Measurements from ENCODE around the gene TIPARP.

The TIPARP gene

DNA sequence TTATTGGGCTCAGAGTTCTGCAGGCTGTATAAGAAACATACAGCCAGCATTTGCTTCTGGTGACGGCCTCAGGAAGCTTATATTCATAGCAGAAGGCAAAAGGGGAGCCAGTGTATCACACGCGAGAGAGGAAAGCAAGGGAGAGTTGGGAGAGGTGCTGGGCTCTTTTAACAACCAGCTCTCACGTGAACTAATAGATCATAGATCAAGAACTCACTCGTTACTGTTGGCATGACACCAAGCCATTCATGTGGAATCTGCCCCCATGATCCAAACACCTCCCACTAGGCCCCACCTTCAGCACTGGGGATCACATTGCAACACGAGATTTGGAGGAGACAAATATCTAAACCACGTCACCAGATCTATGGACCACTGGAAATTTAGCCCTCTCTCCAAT is 70.2 kb downstream of the TIPARP start:
- H3K4me3 ChIP-seq (ENCODE audit: low read depth, low read length), result no peak overlapping the region
- no peak overlapping the region for H3K9ac ChIP-seq (ENCODE audit: low read length)
- no peak overlapping the region for H3K27ac ChIP-seq (ENCODE audit: low read depth, low read length)
- H3K36me3 ChIP-seq (ENCODE audit: control insufficient read depth, insufficient read depth, low read length), result no peaks in the 10 kb centered on the region
- peaks cover 8% of the 10 kb centered on the region; the same call in 1 of the 2 replicates for H3K4me1 ChIP-seq (ENCODE audit: control insufficient read depth, insufficient read depth, low read length)
- peaks cover 9% of the 10 kb centered on the region; the same call in 1 of the 2 replicates for H3K9me3 ChIP-seq (ENCODE audit: control insufficient read depth, insufficient read depth, low read depth, low read length)
- H3K27me3 ChIP-seq (ENCODE audit: control insufficient read depth, insufficient read depth, low read length), result no peaks in the 10 kb centered on the region

DNA sequence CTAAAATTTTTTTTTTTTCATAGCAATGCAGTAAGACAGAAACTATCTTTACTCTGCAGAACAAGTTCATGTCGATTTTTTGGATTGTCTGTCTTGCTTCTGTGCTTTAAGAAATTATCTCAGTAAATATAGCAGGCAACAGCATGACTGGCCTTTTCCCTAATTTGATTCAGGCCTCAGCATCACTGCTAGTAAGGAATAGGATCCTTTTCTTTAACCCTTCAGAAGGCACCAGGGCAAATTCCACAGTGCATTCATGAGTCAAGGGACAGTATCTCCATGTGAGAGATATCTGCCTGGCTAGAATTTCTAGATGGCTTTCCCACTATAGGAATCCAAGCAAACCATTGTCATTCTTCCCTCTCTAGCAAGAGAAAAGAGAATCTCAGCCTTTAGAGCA is 71.4 kb downstream of the TIPARP start:
- Histone ChIP-seq H3K27me3 (ENCODE audit: control insufficient read depth, insufficient read depth, low read length) (no peaks in the 10 kb centered on the region), H3K27ac (ENCODE audit: low read depth, low read length) (no peak overlapping the region), H3K9ac (ENCODE audit: low read length) (no peak overlapping the region), H3K36me3 (ENCODE audit: control insufficient read depth, insufficient read depth, low read length) (no peaks in the 10 kb centered on the region), H3K4me1 (ENCODE audit: control insufficient read depth, insufficient read depth, low read length) (peaks cover 19% of the 10 kb centered on the region), H3K4me3 (ENCODE audit: low read depth, low read length) (no peak overlapping the region), H3K9me3 (ENCODE audit: control insufficient read depth, insufficient read depth, low read depth, low read length) (peaks cover 9% of the 10 kb centered on the region; the same call in 1 of the 2 replicates)

DNA sequence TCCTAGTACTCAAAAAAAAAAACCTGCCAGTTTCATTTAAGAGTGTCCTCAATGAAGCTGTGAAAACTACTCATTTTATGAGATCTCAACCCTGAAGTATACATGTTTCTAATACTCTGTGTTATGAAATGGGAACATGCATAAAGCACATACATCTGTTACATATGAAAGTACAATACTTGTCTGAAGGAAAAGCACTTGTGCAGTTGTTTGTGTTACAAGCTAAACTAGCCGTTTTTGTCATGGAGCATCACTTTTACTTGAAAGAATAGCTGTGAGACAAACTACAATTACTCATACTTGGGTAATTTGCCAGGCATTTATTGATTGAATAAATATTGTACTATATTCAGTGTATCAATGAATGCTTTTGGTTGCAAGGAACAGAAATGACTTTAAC is 72.7 kb downstream of the TIPARP start:
- H3K4me3 ChIP-seq (ENCODE audit: low read depth, low read length), result no peak overlapping the region
- H3K4me1 ChIP-seq (ENCODE audit: control insufficient read depth, insufficient read depth, low read length), result peaks cover 31% of the 10 kb centered on the region
- H3K9ac ChIP-seq (ENCODE audit: low read length), result no peak overlapping the region
- no peaks in the 10 kb centered on the region for H3K36me3 ChIP-seq (ENCODE audit: control insufficient read depth, insufficient read depth, low read length)
- H3K27me3 ChIP-seq (ENCODE audit: control insufficient read depth, insufficient read depth, low read length), result no peaks in the 10 kb centered on the region
- peaks cover 9% of the 10 kb centered on the region; the same call in 1 of the 2 replicates for H3K9me3 ChIP-seq (ENCODE audit: control insufficient read depth, insufficient read depth, low read depth, low read length)
- H3K27ac ChIP-seq (ENCODE audit: low read depth, low read length), result no peak overlapping the region

- H3K9me3 ChIP-seq (ENCODE audit: control insufficient read depth, insufficient read depth, low read depth, low read length), result peaks cover 9% of the 10 kb centered on the region; the same call in 1 of the 2 replicates
- peaks cover 31% of the 10 kb centered on the region for H3K4me1 ChIP-seq (ENCODE audit: control insufficient read depth, insufficient read depth, low read length)
- H3K9ac ChIP-seq (ENCODE audit: low read length), result no peak overlapping the region
- H3K36me3 ChIP-seq (ENCODE audit: control insufficient read depth, insufficient read depth, low read length), result no peaks in the 10 kb centered on the region
- H3K27me3 ChIP-seq (ENCODE audit: control insufficient read depth, insufficient read depth, low read length), result no peaks in the 10 kb centered on the region
- H3K4me3 ChIP-seq (ENCODE audit: low read depth, low read length), result no peak overlapping the region
- no peak overlapping the region for H3K27ac ChIP-seq (ENCODE audit: low read depth, low read length)
These were observed 74.9 kb downstream of the TIPARP start for GRCh38 chr3:156749244-156749643.

GRCh38 chr3:156750191-156750873 is 75.9 kb downstream of the TIPARP start:
- H3K27me3 ChIP-seq (ENCODE audit: control insufficient read depth, insufficient read depth, low read length), result no peaks in the 10 kb centered on the region
- H3K36me3 ChIP-seq (ENCODE audit: control insufficient read depth, insufficient read depth, low read length), result no peaks in the 10 kb centered on the region
- H3K9me3 ChIP-seq (ENCODE audit: control insufficient read depth, insufficient read depth, low read depth, low read length), result peaks cover 9% of the 10 kb centered on the region; the same call in 1 of the 2 replicates
- peak overlapping the region; percentile 58; the same call in 1 of the 2 replicates for H3K27ac ChIP-seq (ENCODE audit: low read depth, low read length)
- peak overlapping the region; percentile 57 for H3K9ac ChIP-seq (ENCODE audit: low read length)
- peak overlapping the region; percentile 35 for H3K4me3 ChIP-seq (ENCODE audit: low read depth, low read length)
- peaks cover 31% of the 10 kb centered on the region for H3K4me1 ChIP-seq (ENCODE audit: control insufficient read depth, insufficient read depth, low read length)

DNA sequence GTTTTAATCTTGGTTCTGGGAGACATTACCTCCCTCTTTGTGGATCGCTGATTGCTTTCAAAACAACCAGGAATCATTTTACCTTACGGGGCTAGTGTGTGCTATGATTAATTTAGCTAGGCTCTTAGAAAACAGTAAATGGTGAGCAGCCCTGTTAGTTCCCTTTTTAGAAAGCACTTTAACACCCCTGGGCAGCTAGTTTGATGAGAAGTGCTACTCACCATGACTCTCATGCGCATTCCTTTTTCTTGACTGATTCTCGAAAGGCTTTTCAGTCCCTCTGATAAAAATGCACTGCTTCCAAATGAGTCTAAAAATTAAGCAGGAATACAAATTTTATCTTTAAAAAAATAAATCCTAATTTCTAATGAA is 76.5 kb downstream of the TIPARP start:
- Histone ChIP-seq H3K36me3 (ENCODE audit: control insufficient read depth, insufficient read depth, low read length) (no peaks in the 10 kb centered on the region), H3K27me3 (ENCODE audit: control insufficient read depth, insufficient read depth, low read length) (no peaks in the 10 kb centered on the region), H3K9ac (ENCODE audit: low read length) (peak overlapping the region; percentile 57), H3K4me3 (ENCODE audit: low read depth, low read length) (peak overlapping the region; percentile 41), H3K4me1 (ENCODE audit: control insufficient read depth, insufficient read depth, low read length) (peaks cover 31% of the 10 kb centered on the region), H3K9me3 (ENCODE audit: control insufficient read depth, insufficient read depth, low read depth, low read length) (peaks cover 9% of the 10 kb centered on the region; the same call in 1 of the 2 replicates), H3K27ac (ENCODE audit: low read depth, low read length) (peak overlapping the region; percentile 58; the same call in 1 of the 2 replicates)

DNA sequence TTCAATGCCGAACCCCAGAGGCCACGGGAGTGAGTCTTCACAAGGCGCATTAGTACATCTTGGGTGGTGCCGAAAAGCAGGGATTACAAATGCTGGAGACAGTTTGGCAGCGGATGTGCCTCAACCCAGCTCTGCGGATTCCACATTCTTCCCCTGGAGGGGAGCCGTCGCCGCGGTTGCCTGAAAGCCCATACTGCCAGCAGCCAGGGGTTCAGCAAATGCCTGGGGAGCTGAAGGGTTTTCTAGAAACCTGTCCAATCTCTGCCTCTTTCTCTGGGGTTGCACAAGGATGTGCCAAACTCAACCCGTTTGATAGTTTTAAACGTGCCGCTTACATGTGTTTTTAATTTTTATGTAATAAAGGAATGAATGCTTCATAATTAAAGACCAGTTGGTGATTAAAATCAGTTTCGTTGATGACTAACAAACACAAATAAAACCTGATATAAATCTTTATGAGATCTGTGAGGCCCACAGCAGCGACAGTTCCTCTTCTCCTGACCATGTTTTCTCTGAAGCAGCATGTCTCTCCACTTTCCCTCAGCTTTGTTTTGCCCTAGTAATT is 77.2 kb downstream of the TIPARP start:
- Histone ChIP-seq H3K27me3 (ENCODE audit: control insufficient read depth, insufficient read depth, low read length) (no peaks in the 10 kb centered on the region), H3K4me3 (ENCODE audit: low read depth, low read length) (peak overlapping the region; percentile 41), H3K9me3 (ENCODE audit: control insufficient read depth, insufficient read depth, low read depth, low read length) (peaks cover 9% of the 10 kb centered on the region; the same call in 1 of the 2 replicates), H3K9ac (ENCODE audit: low read length) (peak overlapping the region; percentile 68), H3K4me1 (ENCODE audit: control insufficient read depth, insufficient read depth, low read length) (peaks cover 31% of the 10 kb centered on the region), H3K36me3 (ENCODE audit: control insufficient read depth, insufficient read depth, low read length) (no peaks in the 10 kb centered on the region), H3K27ac (ENCODE audit: low read depth, low read length) (peak overlapping the region; percentile 58; the same call in 1 of the 2 replicates)

Data from HUES6 (cell line).